Measurements from ENCODE around the gene ASPG.

- TF ChIP-seq POLR2A (IDR thresholded peaks at IDR 0.05), result no peak
- no peak for TF ChIP-seq CTCF (IDR thresholded peaks at IDR 0.05)
These were observed 35.6 kb downstream of the ASPG start for GRCh38 chr14:104121142-104121541.

All from esophagus squamous epithelium (tissue), 4 donors.